SH-SY5Y (cell line): ENCODE measurements around the gene PTGIS.

Experiments used
- GATA2 ChIP-seq: IDR thresholded peaks from 2 replicates; pipeline ENCODE4 v1.6.1; 2011; ENCODE audit warnings: mild to moderate bottlenecking, low read depth, low read length
- GATA3 ChIP-seq: IDR thresholded peaks from 2 replicates; pipeline ENCODE4 v1.6.1; 2011; ENCODE audit warnings: low read depth, mild to moderate bottlenecking, low read length, moderate library complexity

The PTGIS gene

DNA sequence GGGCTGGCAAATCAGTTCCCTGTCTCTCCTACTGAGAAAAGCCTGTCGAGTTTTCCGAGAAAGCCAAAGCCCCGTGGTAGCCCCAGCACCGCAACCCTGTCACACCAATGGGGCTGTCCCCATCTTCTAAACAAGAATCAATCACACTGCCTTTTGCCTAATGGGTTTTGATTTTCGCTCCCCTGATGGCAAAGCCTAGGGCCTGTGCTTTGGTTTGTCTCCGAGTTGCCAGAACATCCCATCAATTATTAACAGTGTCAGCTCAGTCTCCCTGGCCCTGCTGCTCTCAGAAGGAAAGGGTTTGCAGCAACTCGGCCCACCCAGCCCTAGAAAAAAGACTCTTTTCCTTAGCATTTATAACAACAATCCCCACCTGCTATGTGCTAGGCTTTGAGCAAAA is 89.7 kb downstream of the PTGIS start:
- TF ChIP-seq GATA3 (no peak), GATA2 (no peak)

DNA sequence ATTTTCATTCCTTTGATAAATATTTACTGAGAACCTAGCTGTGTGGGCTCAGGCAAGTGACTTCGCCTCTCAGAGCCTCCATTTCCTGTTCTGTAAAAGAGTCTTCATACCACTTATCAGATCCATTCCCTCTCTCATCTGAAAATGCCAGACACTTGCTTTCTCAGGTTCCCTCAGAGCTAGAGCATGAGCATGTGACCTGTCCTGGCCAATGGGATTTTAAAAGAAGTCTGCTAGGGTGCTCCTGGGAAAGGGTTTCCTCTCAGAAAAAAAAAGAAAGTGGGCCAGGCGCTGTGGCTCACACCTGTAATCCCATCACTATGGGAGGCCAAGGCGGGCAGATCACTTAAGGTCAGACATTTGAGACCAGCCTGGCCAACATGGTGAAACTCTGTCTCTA is 90.7 kb downstream of the PTGIS start:
- no peak for TF ChIP-seq GATA3
- TF ChIP-seq GATA2 = no peak

DNA sequence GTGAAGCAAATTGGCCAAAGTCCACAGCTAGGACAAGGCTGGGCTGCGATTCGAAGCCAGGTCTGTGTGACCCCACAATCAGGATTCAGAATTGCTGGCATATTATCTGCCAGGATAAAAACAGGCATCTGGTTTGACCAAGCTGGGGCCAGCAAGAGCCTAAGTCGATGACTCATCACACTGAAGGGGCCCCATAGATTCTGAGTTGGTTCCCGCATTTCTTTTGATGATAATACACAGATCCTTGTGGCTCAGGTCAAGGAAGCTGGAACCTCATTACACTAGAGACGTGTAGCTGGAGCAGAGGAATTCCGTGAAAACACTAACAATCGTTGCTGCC is 92.0 kb downstream of the PTGIS start:
- TF ChIP-seq GATA2 (no peak), GATA3 (no peak)

DNA sequence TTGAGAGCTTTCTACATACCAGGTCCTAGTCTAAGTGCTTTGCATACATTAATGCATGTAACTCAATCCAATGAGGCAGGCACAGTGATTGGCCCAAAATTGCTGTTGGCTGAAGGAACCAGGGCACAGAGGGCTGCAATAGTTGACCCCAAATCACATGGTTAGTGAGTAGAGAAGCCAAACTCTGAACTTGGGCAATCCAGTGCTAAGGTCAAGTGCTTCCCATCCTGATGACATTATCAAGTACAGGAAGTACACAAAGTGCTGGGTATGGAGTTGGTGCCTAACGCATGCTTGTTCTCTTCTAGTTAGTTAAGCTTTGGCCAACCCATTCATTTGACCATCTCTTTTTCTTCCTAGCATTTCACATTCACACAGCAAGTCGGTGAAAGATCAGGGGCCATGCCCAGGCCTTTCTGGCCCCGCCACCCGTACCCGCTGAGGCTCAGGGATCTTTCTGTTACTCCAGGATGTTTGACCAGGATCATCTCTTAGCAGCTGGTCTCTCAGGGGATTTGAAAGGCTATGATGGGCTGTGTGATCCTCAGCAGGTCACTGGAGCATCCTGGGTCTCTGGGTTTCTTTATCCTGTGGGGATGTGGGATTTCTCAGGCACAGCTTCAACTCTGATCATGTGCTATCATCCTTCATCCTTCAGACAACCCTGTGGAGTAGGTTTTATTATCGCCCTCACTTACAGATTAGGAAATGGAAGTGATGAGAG is 92.5 kb downstream of the PTGIS start:
- TF ChIP-seq GATA3 = no peak
- TF ChIP-seq GATA2 = no peak

DNA sequence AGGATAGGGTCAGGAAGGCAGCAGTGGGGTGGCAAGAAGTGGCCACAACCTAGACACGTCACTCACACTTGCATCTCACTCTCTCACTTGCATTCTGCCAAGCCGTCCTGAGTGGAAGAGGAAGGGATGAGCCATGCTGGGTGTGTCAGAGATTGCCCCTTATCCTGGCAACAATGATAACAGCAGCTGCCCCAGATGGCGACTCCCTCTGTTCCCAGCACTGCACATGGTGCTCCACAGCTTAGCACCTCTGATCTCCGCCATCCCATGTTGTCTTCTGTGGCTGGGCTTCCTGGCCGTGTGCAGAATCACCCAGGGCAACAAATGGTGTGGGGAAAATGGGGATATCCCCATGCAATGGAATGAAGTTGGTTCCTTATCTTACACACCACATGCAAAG is 96.5 kb downstream of the PTGIS start:
- TF ChIP-seq GATA2 = no peak
- TF ChIP-seq GATA3 = no peak

DNA sequence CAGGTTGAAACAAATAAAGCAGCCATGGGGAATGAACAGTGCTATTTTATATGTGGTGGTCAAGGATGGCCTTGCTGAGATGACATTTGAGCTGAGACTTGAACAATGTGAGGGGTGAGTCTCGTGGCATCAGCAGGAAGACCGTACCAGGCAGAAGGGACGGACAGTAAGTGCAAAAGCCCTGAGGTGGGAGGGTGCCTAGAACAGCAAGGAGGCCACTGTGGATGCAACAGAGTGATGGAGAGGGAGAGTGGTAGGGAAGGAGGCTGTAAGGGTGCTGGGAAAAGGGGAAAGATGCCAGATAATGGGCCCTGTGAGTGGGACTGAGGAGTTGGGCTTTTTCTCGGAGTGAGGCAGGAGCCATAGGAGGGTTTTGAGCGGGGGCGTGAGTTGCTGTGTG is 97.0 kb downstream of the PTGIS start:
- TF ChIP-seq GATA3 = no peak
- no peak for TF ChIP-seq GATA2

DNA sequence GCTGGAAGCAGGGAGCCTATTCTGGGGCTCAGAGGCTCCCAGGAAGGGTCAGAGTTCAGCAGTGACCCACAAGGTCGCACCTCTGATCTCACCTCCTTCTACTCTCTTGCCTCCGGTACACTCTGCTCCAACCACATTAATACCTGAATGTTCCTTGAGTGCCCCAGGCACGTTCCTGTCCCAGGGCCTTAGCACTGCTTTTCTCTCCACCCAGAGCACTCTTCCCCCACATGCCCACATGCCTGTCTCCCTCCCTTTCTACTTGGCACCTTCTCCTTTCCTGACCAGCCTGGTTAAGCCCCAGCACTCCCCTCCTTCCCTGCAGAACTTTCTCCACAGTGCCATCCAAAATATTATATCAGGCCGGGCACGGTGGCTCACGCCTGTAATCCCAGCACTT is 98.9 kb downstream of the PTGIS start:
- TF ChIP-seq GATA2 = no peak
- TF ChIP-seq GATA3 = no peak

DNA sequence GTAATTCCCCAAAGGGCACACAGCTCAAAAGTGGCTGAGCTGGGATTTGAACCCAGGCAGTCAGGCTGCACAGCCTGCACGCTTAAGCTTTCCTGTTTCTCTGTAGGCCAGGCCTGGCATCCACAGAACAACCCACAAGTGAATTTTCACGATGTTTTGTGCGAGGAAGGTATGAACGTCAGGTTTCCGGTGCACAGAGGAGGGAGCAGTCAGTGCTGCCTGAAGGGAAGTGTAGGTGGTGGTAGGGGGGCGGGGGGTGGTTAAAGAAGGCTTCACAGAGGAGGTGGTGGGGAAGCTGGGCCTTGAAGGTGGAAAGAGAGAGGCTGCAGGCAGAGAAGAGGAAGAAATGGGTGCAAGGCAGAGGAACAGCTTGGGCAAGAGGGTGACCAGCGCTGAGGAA is 99.5 kb downstream of the PTGIS start:
- TF ChIP-seq GATA2 = no peak
- no peak for TF ChIP-seq GATA3

DNA sequence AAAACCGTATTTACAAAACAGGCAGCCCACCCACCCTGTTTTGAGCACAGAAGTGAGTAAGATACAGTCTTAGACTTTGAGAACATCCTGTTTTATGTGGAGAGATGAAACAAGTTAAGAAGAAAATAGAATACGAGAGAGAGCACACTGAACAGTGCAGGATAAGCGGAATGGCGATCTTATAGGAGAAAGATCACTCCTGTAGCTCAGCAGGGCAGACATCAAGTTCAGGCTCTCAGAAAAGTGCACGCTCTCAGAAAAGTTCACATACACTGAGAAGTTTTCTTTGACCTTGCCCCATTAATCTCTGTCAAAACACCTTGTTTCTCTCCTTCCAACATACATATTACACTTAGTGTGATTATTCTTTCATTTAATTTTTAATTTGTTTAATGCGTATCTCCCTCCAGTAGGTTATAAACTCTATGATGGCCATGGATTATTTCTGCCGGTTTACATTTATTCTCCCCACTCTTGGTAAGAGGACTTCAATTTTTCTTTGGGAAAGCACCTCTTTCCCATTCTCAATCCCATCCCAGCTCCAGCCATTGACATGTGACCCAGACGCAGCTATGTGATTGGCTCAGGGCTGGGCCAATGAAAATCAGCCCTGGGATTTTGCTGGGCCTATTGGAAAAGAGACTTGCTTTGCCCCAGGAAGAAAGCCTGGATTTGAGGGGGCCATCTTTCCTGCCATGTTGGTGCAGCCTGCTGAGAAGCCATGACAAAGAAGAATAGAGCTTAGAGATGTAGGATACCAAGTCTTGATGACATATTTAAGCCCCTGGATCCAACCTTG is 101.6 kb downstream of the PTGIS start:
- TF ChIP-seq GATA2 (no peak), GATA3 (no peak)

DNA sequence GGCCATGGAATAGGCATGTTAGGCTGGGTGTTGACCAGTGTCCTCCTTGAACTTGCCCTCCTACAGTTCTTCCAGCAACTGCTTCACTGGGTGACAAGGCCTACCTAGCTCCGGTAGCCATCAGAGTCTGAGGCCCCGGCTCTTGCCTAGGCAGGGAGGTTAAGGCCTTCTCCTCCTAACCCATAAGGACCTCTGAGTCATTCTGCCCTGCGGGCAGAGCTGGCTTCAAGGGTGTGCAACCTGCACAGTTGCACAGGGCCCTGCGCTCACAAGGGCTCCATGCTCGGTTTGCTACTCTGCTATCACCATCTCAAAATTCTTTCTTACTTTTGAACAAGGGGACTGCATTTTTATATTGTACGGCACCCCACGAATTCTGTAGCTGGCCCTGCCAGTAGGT is 103.4 kb downstream of the PTGIS start:
- no peak for TF ChIP-seq GATA3
- no peak for TF ChIP-seq GATA2

DNA sequence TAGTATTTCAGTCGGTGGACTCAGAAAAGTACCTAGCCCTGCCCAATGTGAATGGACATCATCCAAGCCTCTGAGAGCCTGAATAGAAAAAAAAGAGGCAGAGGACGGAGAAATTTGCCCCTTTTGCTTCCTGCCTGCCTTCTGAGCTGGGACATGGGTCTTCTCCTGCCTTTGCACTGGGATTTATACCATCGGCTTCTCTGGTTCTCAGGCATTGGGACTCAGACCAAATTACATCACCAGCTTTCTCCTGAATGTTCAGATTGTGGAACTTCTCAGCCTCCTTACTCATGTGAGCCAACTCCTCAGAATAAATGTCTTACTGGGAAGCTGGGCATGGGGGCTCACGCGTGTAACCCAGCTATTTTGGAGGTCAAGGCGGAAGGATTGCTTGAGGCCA is 105.3 kb downstream of the PTGIS start:
- TF ChIP-seq GATA3 (no peak), GATA2 (no peak)

DNA sequence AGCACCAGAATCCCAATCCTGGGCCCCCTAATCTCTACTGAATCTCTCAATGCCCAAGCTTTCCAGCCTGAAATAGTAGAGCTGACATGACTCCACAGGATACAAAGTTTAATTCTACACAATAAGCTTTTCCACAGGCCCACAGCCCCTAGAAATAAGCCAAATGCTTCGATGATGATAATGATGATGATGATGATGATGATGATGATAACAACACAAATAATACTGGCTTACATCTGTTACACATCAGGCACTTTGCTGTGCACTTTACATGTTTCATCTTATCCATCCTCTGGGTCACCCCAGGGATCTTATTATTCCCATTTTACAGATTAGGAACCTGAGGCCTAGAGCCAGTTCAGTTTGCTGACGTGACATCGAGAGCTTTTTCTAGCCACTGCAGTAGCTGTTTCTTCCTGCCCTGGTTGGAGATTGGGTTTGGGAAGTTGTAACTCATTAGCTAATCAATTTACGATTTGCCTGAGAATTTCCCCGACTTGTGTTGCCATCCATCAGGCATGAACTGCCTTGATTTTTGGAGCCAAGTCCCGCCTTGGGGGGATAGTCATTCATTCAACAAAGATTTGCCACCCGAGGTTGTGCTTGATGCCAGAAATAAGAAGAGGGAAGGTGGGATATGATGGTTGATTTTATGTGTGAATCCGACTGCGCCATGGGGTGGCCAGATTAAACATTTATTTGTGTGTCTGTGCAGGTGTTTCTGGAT is 105.9 kb downstream of the PTGIS start:
- no peak for TF ChIP-seq GATA2
- no peak for TF ChIP-seq GATA3

DNA sequence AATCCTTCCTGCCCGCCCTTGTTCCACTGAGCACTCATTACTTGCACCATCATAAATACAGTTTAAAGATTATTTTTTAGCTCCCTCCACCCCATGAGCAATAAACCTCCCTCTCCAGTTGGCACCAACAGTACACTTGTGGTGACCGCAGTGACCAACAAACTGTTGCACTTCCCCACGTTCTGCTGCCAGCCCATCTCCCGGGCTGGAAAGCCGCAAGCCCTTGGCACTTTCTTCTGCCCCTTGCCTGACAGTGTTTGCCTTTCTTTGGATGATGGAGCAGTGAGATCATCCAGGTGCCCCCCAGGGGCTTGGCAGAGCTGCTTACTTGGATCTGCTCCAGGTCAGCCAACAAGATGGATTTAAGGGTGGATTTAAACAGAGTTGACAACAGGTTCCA is 107.0 kb downstream of the PTGIS start:
- TF ChIP-seq GATA2 (no peak), GATA3 (no peak)

DNA sequence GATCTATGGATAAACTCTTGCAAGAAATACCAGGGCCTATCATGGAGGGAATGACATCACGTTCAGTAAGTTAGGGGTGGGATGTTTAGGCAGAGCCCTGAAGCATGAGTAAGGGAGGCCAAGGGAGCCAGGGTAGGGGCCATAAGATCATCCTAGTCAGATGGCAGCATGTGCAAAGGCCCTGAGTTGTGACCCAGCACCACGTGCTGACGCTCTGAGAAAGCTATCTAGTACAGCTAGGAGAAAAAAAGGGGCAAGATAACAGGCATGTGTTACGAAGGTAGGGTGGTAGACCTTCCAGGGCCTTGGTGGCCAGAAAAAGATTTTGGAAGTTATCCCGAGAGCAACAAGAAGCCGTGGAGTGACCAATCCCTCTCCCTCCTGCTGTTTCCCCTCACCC is 107.8 kb downstream of the PTGIS start:
- TF ChIP-seq GATA2 (no peak), GATA3 (no peak)

DNA sequence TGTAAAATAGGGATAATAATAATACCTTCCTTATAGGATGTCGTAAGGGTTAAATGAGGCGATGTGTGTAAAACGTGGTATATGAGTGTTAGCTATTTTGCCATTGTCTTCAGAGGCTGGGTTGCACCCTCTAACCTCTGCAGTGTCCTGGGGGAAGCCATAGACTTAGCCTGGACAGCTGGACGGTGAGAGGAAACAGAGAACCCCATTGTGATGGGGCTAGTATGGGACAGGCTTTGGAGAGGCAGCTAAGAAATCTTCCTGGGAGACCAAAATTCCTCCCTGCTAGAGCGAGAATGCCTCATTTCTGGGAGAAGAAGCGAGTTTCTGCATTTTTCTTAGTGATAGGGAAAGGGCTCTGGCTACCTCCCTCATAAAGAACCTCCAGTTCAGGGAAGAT is 108.3 kb downstream of the PTGIS start:
- TF ChIP-seq GATA3 (no peak), GATA2 (no peak)
